SK-N-SH (cell line): ENCODE data around the gene AGO3.

Source experiments
- CTCF ChIP-seq: fragments of 200-600 bp; sonication (generic); IDR thresholded peaks from 2 replicates; pipeline ENCODE4 v1.6.1; 2017; ENCODE audit warnings: antibody characterized with exemption, mild to moderate bottlenecking, moderate library complexity
- EP300 ChIP-seq, 2 experiments: IDR thresholded peaks; 2 replicates each; pipeline versions ENCODE4 v1.4.0 to v1.6.1; 2012; ENCODE audit warnings: borderline replicate concordance in 1 of 2, low read depth in 1 of 2, low read length in 1 of 2
- EZH2phosphoT487 ChIP-seq: fragments of 200-600 bp; sonication (generic); IDR thresholded peaks from 2 replicates; pipeline ENCODE4 v1.6.1; 2017; ENCODE audit warnings: low read depth, mixed run types, mild to moderate bottlenecking, antibody characterized with exemption, moderate library complexity, borderline replicate concordance
- POLR2AphosphoS5 ChIP-seq: IDR thresholded peaks from 2 replicates; pipeline ENCODE4 v1.6.1; 2012; ENCODE audit warnings: low read depth, low read length

- TF ChIP-seq EP300 (IDR thresholded peaks at IDR 0.05; ENCODE audit: borderline replicate concordance in 1 of 2, low read depth in 1 of 2, low read length in 1 of 2): no peak
- no peak for TF ChIP-seq EZH2phosphoT487
- TF ChIP-seq POLR2AphosphoS5: no peak
- no peak for TF ChIP-seq CTCF
Measured at GRCh38 chr1:35932158-35932636, 1.3 kb downstream of the AGO3 start.
